Smooth muscle cell of the brain vasculature (primary cell): Measurements from ENCODE around the gene MYO9A.
"Not testable (repeated sequence)": the region's sequence is repeated elsewhere in the genome, so short reads cannot be mapped to it uniquely, and the experiment has no call there.

Experiments
- DNase-seq: peaks from one replicate; pipeline ENCODE4 v3.0.0-alpha.2; 2012; ENCODE audit warnings: low read depth, low spot score

Gene MYO9A

DNA sequence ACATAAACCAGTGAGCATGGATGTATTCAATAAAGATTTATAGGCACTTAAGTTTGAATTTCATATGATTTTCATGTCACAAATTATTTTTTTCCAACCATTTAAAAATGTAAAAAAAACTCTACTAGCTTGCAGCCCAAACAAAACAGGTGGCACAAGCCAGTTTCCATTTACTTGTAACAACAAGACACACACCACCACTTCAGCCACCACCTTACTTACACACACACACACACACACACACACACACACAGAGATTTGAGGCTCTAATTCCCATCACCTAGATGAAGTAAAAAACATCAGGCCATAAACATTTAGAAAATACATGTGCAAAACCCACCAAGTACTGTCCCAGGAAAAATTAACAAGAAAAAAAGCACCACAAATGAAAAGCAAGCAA lies 25.3 kb downstream of the MYO9A start:
- DNase-seq, result no peak

- no peak for DNase-seq
Measured at GRCh38 chr15:72092006-72092405, 25.9 kb downstream of the MYO9A start.

GRCh38 chr15:72086920-72087648 lies 30.9 kb downstream of the MYO9A start:
- DNase-seq, result no peak

DNA sequence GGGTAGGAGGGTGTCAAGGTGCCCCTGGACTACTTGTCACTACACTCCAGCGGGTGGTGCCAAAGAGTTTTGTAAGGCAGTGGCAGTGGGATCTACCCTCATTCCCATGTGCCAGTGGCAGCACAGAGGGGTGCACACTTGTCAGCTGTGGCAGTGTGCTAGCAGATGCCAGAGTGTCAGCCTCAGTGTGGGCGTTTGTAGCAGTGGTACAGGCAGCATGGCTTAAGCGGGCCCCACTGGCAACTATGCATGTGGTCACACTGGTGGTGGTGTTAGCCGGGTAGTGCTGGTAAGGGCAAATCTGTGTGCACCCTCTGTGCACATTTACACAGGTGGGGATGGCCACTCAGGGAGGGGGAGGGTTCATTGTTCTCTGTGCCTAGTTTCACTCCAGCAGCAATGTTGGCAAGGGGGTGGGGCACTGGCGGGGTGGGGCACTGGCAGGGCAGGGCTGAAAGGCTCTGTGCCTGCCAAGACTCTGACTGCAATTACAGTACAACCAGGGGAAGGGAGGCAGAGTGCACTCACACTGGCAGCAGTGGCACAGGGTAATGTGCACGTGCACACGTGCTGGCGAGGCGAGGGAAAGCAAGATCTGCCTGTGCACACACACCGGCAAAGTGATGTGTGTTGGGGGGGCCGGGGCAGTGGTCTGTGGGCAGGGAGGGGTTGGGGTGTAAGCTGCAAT lies 31.8 kb downstream of the MYO9A start:
- DNase-seq, result no peak

DNA sequence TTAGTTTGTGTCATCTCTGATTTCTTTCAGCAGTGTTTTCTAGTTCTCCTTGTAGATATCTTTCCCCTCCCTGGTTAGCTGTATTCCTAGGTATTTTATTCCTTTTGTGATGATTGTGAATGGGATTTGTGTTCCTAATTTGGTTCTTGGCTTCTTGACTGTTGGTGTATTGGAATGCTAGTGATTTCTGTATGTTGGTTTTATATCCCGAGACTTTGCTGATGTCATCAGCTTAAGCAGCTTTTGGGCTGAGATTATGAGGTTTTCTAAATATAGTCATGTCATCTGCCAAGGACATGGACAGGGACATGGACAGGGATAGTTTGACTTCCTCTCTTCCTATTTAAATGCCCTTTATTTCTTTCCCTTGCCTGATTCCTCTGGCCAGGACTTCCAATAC lies 35.8 kb downstream of the MYO9A start:
- DNase-seq, result no peak

GRCh38 chr15:72078887-72079286 lies 39.1 kb downstream of the MYO9A start:
- DNase-seq, result no peak

GRCh38 chr15:72077950-72078349 lies 40.0 kb downstream of the MYO9A start:
- no peak for DNase-seq

GRCh38 chr15:72074335-72075060 lies 43.5 kb downstream of the MYO9A start:
- DNase-seq, result no peak

- not testable (repeated sequence) for DNase-seq
Measured at GRCh38 chr15:72071448-72071825, 46.5 kb downstream of the MYO9A start.

DNA sequence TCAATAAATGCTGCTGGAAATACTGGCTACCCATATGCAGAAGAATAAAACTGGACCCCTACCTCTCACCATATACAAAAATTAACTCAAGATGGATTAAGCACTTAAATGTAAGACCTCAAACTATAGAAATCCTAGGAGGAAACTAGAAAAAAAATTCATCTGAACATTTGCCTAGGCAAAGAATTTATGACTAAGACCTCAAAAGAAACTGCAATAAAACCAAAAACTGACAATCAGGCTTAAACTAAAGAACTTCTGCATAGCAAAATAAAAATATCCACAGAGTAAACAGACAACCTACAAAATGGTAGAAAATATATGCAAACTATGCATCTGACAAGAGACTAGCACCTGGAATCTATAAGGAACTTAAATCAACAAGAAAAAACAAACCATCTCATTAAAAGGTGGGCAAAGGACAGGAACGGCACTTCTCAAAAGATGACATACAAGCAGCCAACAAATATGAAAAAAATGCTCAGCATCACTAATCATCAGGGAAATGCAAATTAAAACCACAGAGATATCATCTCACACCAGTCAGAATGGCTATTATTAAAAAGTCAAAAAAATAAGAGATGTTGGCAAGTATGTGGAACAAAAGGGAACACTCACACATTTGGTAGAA lies 47.0 kb downstream of the MYO9A start:
- no peak for DNase-seq

DNA sequence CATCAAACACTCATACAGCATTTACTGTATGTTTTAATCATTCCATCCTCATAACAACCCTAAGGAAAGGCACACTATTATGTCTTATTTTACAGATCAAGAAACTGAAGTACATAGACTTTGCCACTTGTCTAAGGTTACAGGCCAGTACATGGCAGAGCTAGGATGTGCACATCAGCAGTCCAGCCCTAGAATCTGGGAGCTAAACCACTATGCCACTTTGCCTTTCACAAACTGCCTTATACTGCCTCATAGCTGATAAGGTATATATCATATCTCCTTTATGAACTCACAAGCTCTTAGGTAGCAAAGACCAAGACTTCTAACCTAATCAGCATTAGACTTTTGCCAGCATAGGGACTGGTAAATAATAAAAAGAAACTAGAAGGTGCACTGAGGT lies 49.1 kb downstream of the MYO9A start:
- DNase-seq, result no peak

- DNase-seq, result no peak
Measured at GRCh38 chr15:72065801-72066200, 52.1 kb downstream of the MYO9A start.

DNA sequence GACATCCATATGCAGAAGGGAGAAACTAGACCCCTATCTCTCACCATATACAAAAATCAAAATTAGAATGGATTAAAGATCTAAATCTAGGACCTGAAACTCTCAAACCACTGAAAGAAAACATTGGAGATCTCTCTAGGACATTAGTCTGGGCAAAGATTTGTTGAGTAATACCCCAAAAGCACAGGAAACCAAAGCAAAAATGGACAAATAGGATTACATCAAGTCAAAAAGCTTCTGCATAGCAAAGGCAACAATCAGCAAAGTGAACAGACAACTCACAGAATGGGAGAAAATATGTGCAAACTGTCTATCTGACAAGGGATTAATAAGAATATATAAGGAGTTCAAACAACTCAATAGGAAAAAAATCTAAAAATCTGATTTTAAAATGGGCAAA lies 54.8 kb downstream of the MYO9A start:
- DNase-seq, result no peak

DNA sequence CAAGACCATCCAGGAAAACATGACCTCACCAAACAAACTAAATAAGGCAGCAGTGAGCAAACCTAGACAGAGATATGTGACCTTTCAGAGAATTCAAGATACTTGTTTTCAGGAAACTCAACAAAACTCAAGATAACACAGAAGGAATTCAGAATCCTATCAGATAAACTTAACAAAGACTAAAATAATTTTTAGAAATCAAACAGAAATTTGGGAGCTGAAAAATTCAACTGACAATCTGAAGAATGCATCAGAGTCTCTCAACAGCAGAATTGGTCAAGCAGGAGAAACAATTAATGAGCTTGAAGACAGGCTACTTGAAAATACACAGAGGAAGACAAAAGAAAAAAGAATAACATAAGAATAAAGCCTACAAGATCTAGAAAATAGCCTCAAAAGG lies 55.6 kb downstream of the MYO9A start:
- no peak for DNase-seq

DNA sequence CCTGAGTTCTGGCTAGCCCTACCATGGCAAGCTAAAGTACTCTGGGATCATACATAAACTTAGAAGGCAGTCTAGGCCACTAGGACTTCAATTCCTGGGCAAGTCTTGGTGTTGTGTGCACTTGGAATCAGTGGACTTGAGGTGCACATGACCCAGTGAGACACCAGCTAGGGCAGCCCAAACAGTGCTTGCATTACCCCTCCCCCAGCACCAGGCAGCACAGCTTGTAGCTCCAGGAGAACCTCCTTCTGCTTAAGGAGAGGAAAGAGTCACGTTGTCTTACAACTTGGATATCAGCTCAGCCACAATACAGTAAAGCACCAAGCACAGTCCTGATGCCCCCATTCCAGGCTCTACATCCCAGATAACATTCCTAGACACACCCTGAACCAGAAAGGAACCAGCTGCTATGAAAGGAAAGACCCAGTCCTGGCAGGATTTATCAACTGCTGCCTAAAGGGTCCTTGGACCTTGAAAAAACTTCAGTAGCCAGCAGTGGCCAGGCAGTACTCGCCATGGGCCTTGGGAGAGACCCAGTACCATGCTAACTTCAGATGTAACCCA lies 57.2 kb downstream of the MYO9A start:
- DNase-seq, result no peak

DNA sequence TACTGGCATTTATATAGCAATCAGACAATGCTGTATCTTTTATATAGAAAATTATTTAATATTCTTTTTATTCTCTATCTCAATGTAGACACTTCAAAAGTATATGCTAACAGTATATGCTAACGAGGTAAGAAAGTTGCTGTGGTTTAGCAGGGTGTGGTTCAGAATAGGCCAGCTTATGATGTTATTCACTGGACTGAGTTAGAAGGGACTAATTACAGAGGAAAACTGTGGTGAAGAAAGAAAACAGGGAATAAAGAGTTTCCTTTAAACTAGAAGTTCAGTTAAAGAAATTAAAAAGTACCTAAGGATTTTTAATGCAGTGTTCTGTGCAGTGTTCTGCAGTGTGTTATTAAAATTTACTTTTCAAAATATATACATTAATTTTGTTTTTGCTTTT lies 59.4 kb downstream of the MYO9A start:
- DNase-seq, result no peak

- no peak for DNase-seq
Measured at GRCh38 chr15:72057548-72058091, 60.3 kb downstream of the MYO9A start.

DNA sequence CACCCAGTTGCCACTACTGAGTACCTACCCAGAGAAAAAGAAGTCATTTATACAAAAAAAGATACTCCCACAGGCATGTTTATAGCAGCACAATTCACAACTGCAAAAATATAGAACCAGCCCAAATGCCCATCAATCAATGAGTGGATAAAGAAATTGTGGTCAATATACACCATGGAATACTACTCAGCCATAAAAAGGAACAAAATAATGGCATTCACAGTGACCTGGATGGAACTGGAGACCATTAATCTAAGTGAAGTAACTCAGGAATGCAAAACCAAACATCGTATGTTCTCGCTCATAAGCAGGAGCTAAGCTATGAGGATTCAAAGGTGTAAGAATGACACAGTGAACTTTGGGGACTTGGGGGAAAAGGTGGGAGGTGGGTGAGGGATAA lies 61.7 kb downstream of the MYO9A start:
- DNase-seq, result not testable (repeated sequence)

DNA sequence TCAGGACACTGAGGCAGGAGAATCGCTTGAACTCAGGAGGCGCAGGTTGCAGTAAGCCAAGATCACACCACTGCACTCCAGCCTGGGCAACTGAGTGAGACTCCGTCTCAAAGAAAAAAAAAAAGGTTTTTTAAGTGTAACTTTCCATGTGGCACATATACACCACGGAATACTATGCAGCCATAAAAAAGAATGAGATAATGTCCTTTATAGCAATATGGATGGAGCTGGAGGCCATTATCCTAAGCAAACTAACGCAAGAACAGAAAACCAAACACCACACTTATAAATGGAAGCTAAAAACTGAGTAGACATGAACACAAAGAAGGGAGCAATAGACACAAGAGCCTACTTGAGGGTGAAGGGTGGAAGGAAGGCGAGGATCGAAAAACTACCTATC lies 64.7 kb downstream of the MYO9A start:
- DNase-seq, result not testable (repeated sequence)

- no peak for DNase-seq
Measured at GRCh38 chr15:72050700-72051099, 67.2 kb downstream of the MYO9A start.

DNA sequence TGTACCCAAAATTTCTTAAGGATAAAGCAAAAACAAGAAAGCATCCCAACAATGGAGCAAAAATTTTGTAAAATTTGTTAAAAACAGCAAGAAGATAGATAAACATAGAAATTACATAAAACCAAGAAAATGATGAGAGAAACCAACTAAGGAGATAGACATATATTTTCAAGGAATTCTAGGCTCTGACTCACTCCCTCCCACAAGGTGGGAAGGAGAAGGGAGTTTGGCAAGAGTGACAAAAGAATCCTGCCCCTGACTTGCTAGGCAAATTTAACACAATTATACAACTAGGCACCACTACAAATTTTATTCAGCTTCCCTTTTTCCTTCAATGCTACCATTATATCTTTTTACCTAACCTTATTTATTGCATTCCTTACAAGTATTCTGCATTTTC lies 70.9 kb downstream of the MYO9A start:
- no peak for DNase-seq

DNA sequence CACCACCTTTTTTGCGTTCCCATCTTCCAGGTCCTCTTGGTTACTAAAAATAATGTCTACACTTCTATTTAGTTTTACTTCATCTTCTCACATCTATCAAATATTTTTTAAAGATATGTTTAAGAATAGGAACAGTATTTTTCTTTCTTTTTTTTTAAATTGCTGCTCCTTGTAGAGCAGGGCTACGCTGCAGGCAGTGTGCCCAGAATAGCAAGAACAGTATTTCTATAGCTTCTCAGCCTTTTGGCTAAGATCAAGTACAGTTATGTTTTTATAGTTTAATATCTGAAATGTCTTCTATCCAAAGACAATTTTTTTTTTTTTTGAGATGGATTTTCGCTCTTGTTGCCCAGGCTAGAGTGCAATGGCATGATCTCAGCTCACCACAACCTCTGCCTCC lies 73.0 kb downstream of the MYO9A start:
- DNase-seq, result no peak
